ENCODE results near the gene TRHDE.

Gene TRHDE

DNA sequence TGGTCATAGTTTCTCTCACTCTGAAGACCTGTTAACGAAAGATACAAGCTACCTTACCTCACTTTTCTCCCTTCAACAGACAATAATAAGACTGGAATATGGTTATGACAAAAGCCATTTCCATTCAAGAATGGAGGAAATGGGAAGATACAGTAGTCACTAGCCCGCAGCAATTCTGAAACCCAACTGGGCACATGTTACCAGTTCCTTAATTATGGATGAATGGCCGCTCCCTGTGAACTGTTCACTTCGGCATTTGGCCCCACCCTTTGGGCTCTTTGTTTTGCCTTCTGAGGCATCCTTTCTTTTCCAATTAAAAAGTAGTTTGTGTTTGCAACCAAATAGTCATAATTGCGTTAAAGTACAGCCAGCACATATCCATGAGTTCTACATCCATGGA is 19.0 kb downstream of the TRHDE start:
- Histone ChIP-seq H3K4me3 (ENCODE audit: low read depth, low read length) (no peak overlapping the region), H3K36me3 (ENCODE audit: control insufficient read depth in 2 of 2, insufficient read depth in 1 of 2, low read length in 2 of 2) (no peaks in the 10 kb centered on the region), H3K27ac (ENCODE audit: extremely low read depth, low read depth, low read length) (no peak overlapping the region), H3K4me1 (ENCODE audit: control insufficient read depth, insufficient read depth, low read length) (no peaks in the 10 kb centered on the region), H3K9me3 (ENCODE audit: control insufficient read depth, insufficient read depth, low read depth, low read length) (no peaks in the 10 kb centered on the region)
- TF ChIP-seq ZNF530 (tag by site-specific recombination; IDR thresholded peaks at IDR 0.05; ENCODE audit: low read depth) (no peak), ZNF23 (tag by site-specific recombination; IDR thresholded peaks at IDR 0.05; ENCODE audit: borderline replicate concordance) (no peak), ZNF292 (tag by site-specific recombination; IDR thresholded peaks at IDR 0.05; ENCODE audit: borderline replicate concordance, low read depth) (no peak), ZBTB20 (tag by site-specific recombination; IDR thresholded peaks at IDR 0.05) (no peak), ZNF529 (tag by site-specific recombination; IDR thresholded peaks at IDR 0.05; ENCODE audit: insufficient replicate concordance) (no peak), ZNF335 (tag by site-specific recombination; conservative IDR thresholded peaks at IDR 0.05) (no peak), MYNN (tag by site-specific recombination; IDR thresholded peaks at IDR 0.05; ENCODE audit: borderline replicate concordance) (no peak)
- ChIA-PET CTCF (no interaction called here), POLR2A (no interaction called here)

DNA sequence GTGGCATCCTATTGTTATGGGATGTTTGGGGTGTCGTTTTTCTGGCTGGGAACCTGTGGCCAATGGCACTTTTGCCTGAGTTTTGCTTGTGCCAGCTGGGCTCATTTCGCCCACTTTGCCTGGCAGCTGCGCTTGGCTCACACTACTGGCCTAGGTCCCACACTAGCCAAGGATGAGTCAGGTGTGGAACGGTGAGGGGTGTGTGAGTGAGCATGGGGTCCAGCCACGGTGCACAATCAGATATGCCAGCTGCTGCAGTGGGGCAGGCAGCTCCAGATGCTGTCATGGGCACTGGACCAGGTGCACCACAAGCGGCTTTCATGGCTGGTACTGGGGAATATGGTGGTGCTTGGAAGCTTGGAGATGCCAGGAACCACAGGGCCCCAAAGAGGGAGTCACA is 21.5 kb downstream of the TRHDE start:
- no peaks in the 10 kb centered on the region for H3K36me3 ChIP-seq (ENCODE audit: control insufficient read depth in 2 of 2, insufficient read depth in 1 of 2, low read length in 2 of 2)
- ChIA-PET POLR2A (no interaction called here), CTCF (interaction anchor here (0.6 kb wide), 1 partner anchor 499 kb away, joined by 3 read pairs; no protein-coding TSS in a partner anchor)
- no peak for TF ChIP-seq GFI1B (tag by site-specific recombination; IDR thresholded peaks at IDR 0.05)
- TF ChIP-seq ZNF707 (tag by site-specific recombination; IDR thresholded peaks at IDR 0.05) = no peak
- TF ChIP-seq, protein P1, sequence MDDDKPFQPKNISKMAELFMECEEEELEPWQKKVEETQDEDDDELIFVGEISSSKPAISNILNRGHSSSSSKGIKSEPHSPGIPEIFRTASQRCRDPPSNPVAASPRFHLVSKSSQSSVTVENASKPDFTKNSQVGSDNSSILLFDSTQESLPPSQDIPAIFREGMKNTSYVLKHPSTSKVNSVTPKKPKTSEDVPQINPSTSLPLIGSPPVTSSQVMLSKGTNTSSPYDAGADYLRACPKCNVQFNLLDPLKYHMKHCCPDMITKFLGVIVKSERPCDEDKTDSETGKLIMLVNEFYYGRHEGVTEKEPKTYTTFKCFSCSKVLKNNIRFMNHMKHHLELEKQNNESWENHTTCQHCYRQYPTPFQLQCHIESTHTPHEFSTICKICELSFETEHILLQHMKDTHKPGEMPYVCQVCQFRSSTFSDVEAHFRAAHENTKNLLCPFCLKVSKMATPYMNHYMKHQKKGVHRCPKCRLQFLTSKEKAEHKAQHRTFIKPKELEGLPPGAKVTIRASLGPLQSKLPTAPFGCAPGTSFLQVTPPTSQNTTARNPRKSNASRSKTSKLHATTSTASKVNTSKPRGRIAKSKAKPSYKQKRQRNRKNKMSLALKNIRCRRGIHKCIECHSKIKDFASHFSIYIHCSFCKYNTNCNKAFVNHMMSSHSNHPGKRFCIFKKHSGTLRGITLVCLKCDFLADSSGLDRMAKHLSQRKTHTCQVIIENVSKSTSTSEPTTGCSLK (tag by site-specific recombination; IDR thresholded peaks at IDR 0.05) = no peak
- TF ChIP-seq, protein P2, sequence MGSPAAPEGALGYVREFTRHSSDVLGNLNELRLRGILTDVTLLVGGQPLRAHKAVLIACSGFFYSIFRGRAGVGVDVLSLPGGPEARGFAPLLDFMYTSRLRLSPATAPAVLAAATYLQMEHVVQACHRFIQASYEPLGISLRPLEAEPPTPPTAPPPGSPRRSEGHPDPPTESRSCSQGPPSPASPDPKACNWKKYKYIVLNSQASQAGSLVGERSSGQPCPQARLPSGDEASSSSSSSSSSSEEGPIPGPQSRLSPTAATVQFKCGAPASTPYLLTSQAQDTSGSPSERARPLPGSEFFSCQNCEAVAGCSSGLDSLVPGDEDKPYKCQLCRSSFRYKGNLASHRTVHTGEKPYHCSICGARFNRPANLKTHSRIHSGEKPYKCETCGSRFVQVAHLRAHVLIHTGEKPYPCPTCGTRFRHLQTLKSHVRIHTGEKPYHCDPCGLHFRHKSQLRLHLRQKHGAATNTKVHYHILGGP (tag by site-specific recombination; IDR thresholded peaks at IDR 0.05) = no peak
- TF ChIP-seq, protein P3, sequence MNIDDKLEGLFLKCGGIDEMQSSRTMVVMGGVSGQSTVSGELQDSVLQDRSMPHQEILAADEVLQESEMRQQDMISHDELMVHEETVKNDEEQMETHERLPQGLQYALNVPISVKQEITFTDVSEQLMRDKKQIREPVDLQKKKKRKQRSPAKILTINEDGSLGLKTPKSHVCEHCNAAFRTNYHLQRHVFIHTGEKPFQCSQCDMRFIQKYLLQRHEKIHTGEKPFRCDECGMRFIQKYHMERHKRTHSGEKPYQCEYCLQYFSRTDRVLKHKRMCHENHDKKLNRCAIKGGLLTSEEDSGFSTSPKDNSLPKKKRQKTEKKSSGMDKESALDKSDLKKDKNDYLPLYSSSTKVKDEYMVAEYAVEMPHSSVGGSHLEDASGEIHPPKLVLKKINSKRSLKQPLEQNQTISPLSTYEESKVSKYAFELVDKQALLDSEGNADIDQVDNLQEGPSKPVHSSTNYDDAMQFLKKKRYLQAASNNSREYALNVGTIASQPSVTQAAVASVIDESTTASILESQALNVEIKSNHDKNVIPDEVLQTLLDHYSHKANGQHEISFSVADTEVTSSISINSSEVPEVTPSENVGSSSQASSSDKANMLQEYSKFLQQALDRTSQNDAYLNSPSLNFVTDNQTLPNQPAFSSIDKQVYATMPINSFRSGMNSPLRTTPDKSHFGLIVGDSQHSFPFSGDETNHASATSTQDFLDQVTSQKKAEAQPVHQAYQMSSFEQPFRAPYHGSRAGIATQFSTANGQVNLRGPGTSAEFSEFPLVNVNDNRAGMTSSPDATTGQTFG (tag by site-specific recombination; IDR thresholded peaks at IDR 0.05; ENCODE audit: borderline replicate concordance) = no peak
- no peak for TF ChIP-seq OSR2 (tag by site-specific recombination; IDR thresholded peaks at IDR 0.05)
- TF ChIP-seq ZNF747 (tag by site-specific recombination; IDR thresholded peaks at IDR 0.05) = no peak
- TF ChIP-seq, protein P4, sequence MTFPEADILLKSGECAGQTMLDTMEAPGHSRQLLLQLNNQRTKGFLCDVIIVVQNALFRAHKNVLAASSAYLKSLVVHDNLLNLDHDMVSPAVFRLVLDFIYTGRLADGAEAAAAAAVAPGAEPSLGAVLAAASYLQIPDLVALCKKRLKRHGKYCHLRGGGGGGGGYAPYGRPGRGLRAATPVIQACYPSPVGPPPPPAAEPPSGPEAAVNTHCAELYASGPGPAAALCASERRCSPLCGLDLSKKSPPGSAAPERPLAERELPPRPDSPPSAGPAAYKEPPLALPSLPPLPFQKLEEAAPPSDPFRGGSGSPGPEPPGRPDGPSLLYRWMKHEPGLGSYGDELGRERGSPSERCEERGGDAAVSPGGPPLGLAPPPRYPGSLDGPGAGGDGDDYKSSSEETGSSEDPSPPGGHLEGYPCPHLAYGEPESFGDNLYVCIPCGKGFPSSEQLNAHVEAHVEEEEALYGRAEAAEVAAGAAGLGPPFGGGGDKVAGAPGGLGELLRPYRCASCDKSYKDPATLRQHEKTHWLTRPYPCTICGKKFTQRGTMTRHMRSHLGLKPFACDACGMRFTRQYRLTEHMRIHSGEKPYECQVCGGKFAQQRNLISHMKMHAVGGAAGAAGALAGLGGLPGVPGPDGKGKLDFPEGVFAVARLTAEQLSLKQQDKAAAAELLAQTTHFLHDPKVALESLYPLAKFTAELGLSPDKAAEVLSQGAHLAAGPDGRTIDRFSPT (tag by site-specific recombination; IDR thresholded peaks at IDR 0.05) = no peak
- no peak for TF ChIP-seq ZXDB (tag by site-specific recombination; IDR thresholded peaks at IDR 0.05)
- no peak overlapping the region for H3K4me3 ChIP-seq (ENCODE audit: low read depth, low read length)
- no peaks in the 10 kb centered on the region for H3K9me3 ChIP-seq (ENCODE audit: control insufficient read depth, insufficient read depth, low read depth, low read length)
- H3K27ac ChIP-seq (ENCODE audit: extremely low read depth, low read depth, low read length) = no peak overlapping the region
- H3K4me1 ChIP-seq (ENCODE audit: control insufficient read depth, insufficient read depth, low read length) = no peaks in the 10 kb centered on the region
